ENCODE measurements around the gene THYN1.
"Not testable (repeated sequence)": the region's sequence is repeated elsewhere in the genome, so short reads cannot be mapped to it uniquely, and the experiment has no call there.

The THYN1 gene

GRCh38 chr11:134253188-134253993, at the start of gene THYN1, which contains the start of gene ACAD8:
Gene THYN1, minus strand, starts transcription at chr11:134253352. Its CDS starts 470 bp downstream, at chr11:134252882.
Gene ACAD8, plus strand, starts transcription at chr11:134253568. Its CDS starts 33 bp downstream, at chr11:134253601.
- DNase-seq, result peak; percentile 97

GRCh38 chr11:134294664-134295063, 41.5 kb upstream of the THYN1 start:
- no peak for DNase-seq

GRCh38 chr11:134293119-134294113, 40.3 kb upstream of the THYN1 start:
- no peak for DNase-seq

GRCh38 chr11:134292661-134293060, 39.5 kb upstream of the THYN1 start:
- DNase-seq, result no peak

- DNase-seq, result no peak
Observed at GRCh38 chr11:134291196-134291595, 38.0 kb upstream of the THYN1 start.

- DNase-seq, result no peak
Observed at GRCh38 chr11:134290646-134291045, 37.5 kb upstream of the THYN1 start.

GRCh38 chr11:134289789-134290188, 36.6 kb upstream of the THYN1 start:
- no peak for DNase-seq

GRCh38 chr11:134289167-134289566, 36.0 kb upstream of the THYN1 start:
- no peak for DNase-seq

GRCh38 chr11:134288486-134288885, 35.3 kb upstream of the THYN1 start:
- DNase-seq, result no peak

GRCh38 chr11:134287561-134287960, 34.4 kb upstream of the THYN1 start:
- DNase-seq, result no peak

- not testable (repeated sequence) for DNase-seq
Observed at GRCh38 chr11:134284349-134284748, 31.2 kb upstream of the THYN1 start.

- no peak for DNase-seq
Observed at GRCh38 chr11:134283461-134284230, 30.5 kb upstream of the THYN1 start.

GRCh38 chr11:134282121-134283045, 29.2 kb upstream of the THYN1 start:
- no peak for DNase-seq

- not testable (repeated sequence) for DNase-seq
Observed at GRCh38 chr11:134281635-134282034, 28.5 kb upstream of the THYN1 start.

GRCh38 chr11:134278356-134278755, 25.2 kb upstream of the THYN1 start:
- no peak for DNase-seq

GRCh38 chr11:134277183-134278001, 24.2 kb upstream of the THYN1 start:
- no peak for DNase-seq

- no peak for DNase-seq
Observed at GRCh38 chr11:134276396-134277182, 23.4 kb upstream of the THYN1 start.

GRCh38 chr11:134275534-134276395, 22.6 kb upstream of the THYN1 start, which contains the start of gene GLB1L3:
Gene GLB1L3, plus strand, starts transcription at chr11:134276379. Its CDS starts 362 bp downstream, at chr11:134276741.
- DNase-seq, result peak; percentile 25

GRCh38 chr11:134275188-134275533, 22.0 kb upstream of the THYN1 start:
- no peak for DNase-seq
